Type B pancreatic cell (in vitro differentiated cells): ENCODE data around the gene ZNF775. TPM values are rescaled to one million over a fixed set of nuclear protein-coding genes. Genes with fewer than 3 reads are reported as not detected.

Experiments used
- DNase-seq: peaks from one replicate; pipeline ENCODE4 v3.0.0; 2021; ENCODE audit warnings: mixed read lengths; ENCODE audit not compliant: unreplicated experiment; ENCODE audit errors: extremely low spot score
- H3K27ac Mint-ChIP-seq: 2 replicates; pipeline ENCODE4 v1.8.0; 2021; ENCODE audit warnings: mild to moderate bottlenecking, mixed read lengths
- H3K27me3 Mint-ChIP-seq: 2 replicates; pipeline ENCODE4 v1.8.0; 2021; ENCODE audit warnings: mixed read lengths
- H3K36me3 Mint-ChIP-seq: 2 replicates; pipeline ENCODE4 v1.8.0; 2021; ENCODE audit warnings: mixed read lengths
- H3K4me1 Mint-ChIP-seq: one replicate; pipeline ENCODE4 v1.8.0; 2021; ENCODE audit warnings: mixed read lengths; ENCODE audit not compliant: unreplicated experiment
- H3K4me3 Mint-ChIP-seq: 2 replicates; pipeline ENCODE4 v1.8.0; 2021; ENCODE audit warnings: mild to moderate bottlenecking, mixed read lengths
- H3K9me3 Mint-ChIP-seq: 2 replicates; pipeline ENCODE4 v1.8.0; 2021; ENCODE audit warnings: mixed read lengths
- CTCF ChIP-seq: fragments of 200-600 bp; sonication (generic); conservative IDR thresholded peaks from 2 replicates; pipeline ENCODE4 v1.5.0; 2021; ENCODE audit warnings: antibody characterized with exemption, mild to moderate bottlenecking
- total RNA-seq: library from RNA; stranded (reverse); gene quantifications from 2 replicates; pipeline ENCODE4 v1.2.1, GENCODE V29; 2021; ENCODE audit warnings: low replicate concordance

Gene ZNF775
- total RNA-seq, 1 donor from 2014 or later, result 12.3 TPM

DNA sequence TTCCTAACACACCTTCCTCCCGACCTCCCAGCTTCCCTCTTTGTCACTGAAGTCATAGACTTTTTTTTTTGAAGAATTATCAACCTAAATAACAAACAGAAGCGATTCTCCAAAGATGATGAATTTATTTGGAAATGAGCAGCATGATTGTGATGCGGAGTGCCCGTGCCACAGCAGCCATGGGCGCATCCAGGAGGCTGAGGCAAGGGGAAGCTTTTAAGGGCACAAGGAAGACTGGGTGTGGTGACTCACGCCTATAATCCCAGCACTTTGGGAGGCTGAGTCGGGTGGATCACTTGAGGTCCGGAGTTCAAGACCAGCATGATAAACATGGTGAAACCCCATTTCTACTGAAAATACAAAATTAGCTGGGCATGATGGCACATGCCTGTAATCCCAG lies 55.1 kb downstream of the ZNF775 start:
- Mint-ChIP-seq H3K4me1 (peaks cover 2% of the 10 kb centered on the region), H3K27ac (no peak overlapping the region), H3K36me3 (no peaks in the 10 kb centered on the region), H3K9me3 (peaks cover 7% of the 10 kb centered on the region), H3K4me3 (no peak overlapping the region), H3K27me3 (peaks cover 24% of the 10 kb centered on the region)
- TF ChIP-seq CTCF, result no peak
- DNase-seq, result no peak

DNA sequence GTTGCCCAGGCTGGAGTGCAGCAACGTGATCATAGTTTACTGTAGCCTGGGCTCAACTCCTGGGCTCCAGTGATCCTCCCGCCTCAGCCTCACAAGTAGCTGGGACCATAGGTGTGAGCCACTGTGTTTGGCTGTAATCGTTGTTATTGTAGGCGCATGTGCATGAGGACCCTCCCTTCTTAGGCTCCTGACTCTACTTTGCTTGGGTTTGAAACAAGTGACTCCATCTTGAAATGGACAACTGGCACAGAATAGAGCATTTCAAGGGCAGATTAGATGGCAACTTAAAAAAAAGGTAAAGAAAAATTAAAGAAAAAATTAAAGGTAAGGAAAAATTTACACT lies 55.9 kb downstream of the ZNF775 start:
- H3K4me1 Mint-ChIP-seq, result no peaks in the 10 kb centered on the region
- TF ChIP-seq CTCF, result no peak
- H3K4me3 Mint-ChIP-seq, result no peak overlapping the region
- H3K27ac Mint-ChIP-seq, result no peak overlapping the region
- no peak for DNase-seq
- peaks cover 7% of the 10 kb centered on the region for H3K9me3 Mint-ChIP-seq
- H3K27me3 Mint-ChIP-seq, result peaks cover 27% of the 10 kb centered on the region
- H3K36me3 Mint-ChIP-seq, result no peaks in the 10 kb centered on the region

DNA sequence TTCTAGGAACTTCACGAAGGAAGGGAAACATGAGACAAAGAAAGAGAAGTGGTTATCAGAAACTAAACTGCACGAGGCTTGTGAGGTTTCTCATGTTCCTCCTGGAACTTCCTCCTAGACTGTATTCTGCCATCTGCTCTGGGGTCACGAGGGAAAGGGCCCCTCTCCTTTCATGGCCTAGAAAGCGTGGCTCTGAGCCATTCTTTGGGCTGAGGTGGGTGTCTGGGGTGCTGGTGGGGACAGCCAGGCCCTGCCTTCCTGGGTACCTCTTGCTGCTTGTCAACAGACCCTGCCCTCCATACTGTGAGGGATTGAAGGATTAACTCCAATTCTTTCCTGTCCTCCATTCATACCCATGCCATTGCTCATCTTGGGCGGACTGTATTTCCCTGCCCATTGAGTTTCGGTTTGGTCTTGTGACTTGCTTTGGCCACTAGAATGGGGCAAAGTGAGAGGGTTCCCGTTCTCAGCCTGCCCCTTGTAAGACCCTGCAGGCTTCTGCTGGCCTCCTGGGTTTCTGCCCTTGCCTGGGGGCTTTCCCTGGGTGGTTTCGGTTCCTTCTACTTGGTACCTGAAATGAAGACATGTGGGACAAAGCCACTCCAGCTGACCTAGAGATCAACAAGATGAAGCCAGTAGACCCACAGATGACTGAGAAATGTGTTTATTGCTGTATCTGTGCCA lies 56.4 kb downstream of the ZNF775 start:
- H3K4me1 Mint-ChIP-seq, result no peaks in the 10 kb centered on the region
- no peak overlapping the region for H3K27ac Mint-ChIP-seq
- peaks cover 7% of the 10 kb centered on the region for H3K9me3 Mint-ChIP-seq
- no peak for DNase-seq
- no peak for TF ChIP-seq CTCF
- no peaks in the 10 kb centered on the region for H3K36me3 Mint-ChIP-seq
- no peak overlapping the region for H3K4me3 Mint-ChIP-seq
- peaks cover 25% of the 10 kb centered on the region for H3K27me3 Mint-ChIP-seq

DNA sequence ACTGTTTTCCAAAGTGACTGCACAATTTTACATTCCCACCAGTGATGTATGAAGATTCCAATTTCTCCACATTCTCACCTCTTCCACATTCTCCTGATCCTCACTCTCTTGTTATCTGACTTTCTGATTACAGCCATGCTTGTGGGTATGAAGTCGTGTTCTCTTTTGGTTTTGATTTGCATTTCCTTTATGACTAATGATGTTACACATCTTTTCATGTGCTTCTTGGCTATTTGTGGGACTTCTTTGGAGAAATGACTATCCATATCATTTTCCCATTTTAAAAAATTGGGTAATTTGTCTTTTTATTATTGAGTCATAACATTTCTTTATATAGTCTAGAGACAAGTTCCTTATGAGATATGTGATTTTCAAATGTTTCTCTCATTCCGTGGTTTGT lies 60.8 kb downstream of the ZNF775 start:
- no peak for DNase-seq
- H3K27me3 Mint-ChIP-seq, result peaks cover 15% of the 10 kb centered on the region
- H3K27ac Mint-ChIP-seq, result no peak overlapping the region
- H3K4me1 Mint-ChIP-seq, result no peaks in the 10 kb centered on the region
- no peak overlapping the region for H3K4me3 Mint-ChIP-seq
- no peak for TF ChIP-seq CTCF
- H3K36me3 Mint-ChIP-seq, result no peaks in the 10 kb centered on the region
- H3K9me3 Mint-ChIP-seq, result no peaks in the 10 kb centered on the region

DNA sequence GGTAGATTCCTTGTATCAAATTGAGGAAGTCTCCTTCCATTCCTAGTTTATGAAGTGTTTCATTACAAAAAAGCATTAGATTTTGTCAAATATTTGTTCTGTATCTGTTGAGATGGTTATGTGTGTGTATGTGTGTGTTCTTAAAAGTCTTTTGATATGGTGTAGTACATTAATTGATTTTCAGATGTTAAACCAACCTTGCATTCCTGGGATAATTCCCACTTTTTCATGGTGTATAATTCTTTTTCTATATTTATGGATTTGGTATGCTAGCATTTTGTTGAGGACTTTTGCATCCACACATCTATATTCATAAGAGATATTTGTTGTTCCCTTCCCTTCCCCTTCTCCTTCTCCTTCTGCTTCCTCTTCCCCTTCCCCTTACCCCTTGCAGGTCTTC lies 62.4 kb downstream of the ZNF775 start:
- H3K9me3 Mint-ChIP-seq, result no peaks in the 10 kb centered on the region
- no peak overlapping the region for H3K27ac Mint-ChIP-seq
- peaks cover 13% of the 10 kb centered on the region for H3K27me3 Mint-ChIP-seq

More for the DNA sequence above, 62.4 kb downstream of the ZNF775 start:
- no peak for DNase-seq
- Mint-ChIP-seq H3K4me3 (no peak overlapping the region), H3K4me1 (no peaks in the 10 kb centered on the region), H3K36me3 (no peaks in the 10 kb centered on the region)
- no peak for TF ChIP-seq CTCF
